Hepatocyte (in vitro differentiated cells): ENCODE measurements around the gene TOLLIP. TPM values are rescaled to one million over a fixed set of nuclear protein-coding genes. Genes with fewer than 3 reads are reported as not detected.

Experiments used
- DNase-seq: peaks from one replicate; pipeline ENCODE4 v3.0.0-alpha.2; 2016; ENCODE audit warnings: low spot score
- H2AFZ ChIP-seq: fragments of 200-600 bp; sonication (generic); 2 replicates; pipeline ENCODE4 v1.6.0; 2016; ENCODE audit warnings: antibody characterized with exemption, mild to moderate bottlenecking
- H3K27ac ChIP-seq: fragments of 200-600 bp; sonication (generic); 2 replicates; pipeline ENCODE4 v1.5.1; 2016; ENCODE audit warnings: mild to moderate bottlenecking
- H3K27me3 ChIP-seq: fragments of 200-600 bp; sonication (generic); 2 replicates; pipeline ENCODE4 v1.6.1; 2016
- H3K36me3 ChIP-seq: fragments of 200-600 bp; sonication (generic); replicated peaks from 2 replicates; pipeline ENCODE4 v1.5.1; 2016; ENCODE audit warnings: low read depth; ENCODE audit not compliant: insufficient read depth
- H3K4me1 ChIP-seq: fragments of 200-600 bp; sonication (generic); 2 replicates; pipeline ENCODE4 v1.5.1; 2016; ENCODE audit warnings: mild to moderate bottlenecking, moderate library complexity; ENCODE audit not compliant: insufficient read depth
- H3K4me2 ChIP-seq: fragments of 200-600 bp; sonication (generic); 2 replicates; pipeline ENCODE4 v1.6.0; 2016
- H3K4me3 ChIP-seq: fragments of 200-600 bp; sonication (generic); 2 replicates; pipeline ENCODE4 v1.5.1; 2016; ENCODE audit warnings: mild to moderate bottlenecking
- H3K79me2 ChIP-seq: fragments of 200-600 bp; sonication (generic); 2 replicates; pipeline ENCODE4 v1.6.0; 2017; ENCODE audit warnings: mild to moderate bottlenecking
- H3K9me2 ChIP-seq: fragments of 200-600 bp; sonication (generic); replicated peaks from 2 replicates; pipeline ENCODE4 v1.6.0; 2017; ENCODE audit warnings: mild to moderate bottlenecking; ENCODE audit not compliant: insufficient read depth
- H3K9me3 ChIP-seq: fragments of 200-600 bp; sonication (generic); 2 replicates; pipeline ENCODE4 v1.5.1; 2016; ENCODE audit warnings: low read depth, mild to moderate bottlenecking
- H4K20me1 ChIP-seq: fragments of 200-600 bp; sonication (generic); 2 replicates; pipeline ENCODE4 v1.6.0; 2016; ENCODE audit warnings: mild to moderate bottlenecking; ENCODE audit not compliant: insufficient read depth, poor library complexity, severe bottlenecking
- CTCF ChIP-seq: fragments of 200-600 bp; sonication (generic); IDR thresholded peaks from 2 replicates; pipeline ENCODE4 v1.5.1; 2016; ENCODE audit warnings: antibody characterized with exemption, mild to moderate bottlenecking; ENCODE audit not compliant: poor library complexity
- EZH2 ChIP-seq: fragments of 200-600 bp; sonication (generic); IDR thresholded peaks from 2 replicates; pipeline ENCODE4 v1.6.1; 2016; ENCODE audit warnings: antibody characterized with exemption, mild to moderate bottlenecking, borderline replicate concordance
- EZH2phosphoT487 ChIP-seq: fragments of 200-600 bp; sonication (generic); IDR thresholded peaks from one replicate; pipeline ENCODE4 v1.6.1; 2018; ENCODE audit warnings: antibody characterized with exemption, mild to moderate bottlenecking, low read depth, moderate library complexity; ENCODE audit not compliant: unreplicated experiment, severe bottlenecking
- WGBS: methylation state at CpG from one replicate; pipeline ENCODE4 v1.1.6; 2016; ENCODE audit warnings: low lambda C conversion rate; ENCODE audit errors: missing lambda C conversion rate; 5-methylcytosine and 5-hydroxymethylcytosine counted together
- polyA plus RNA-seq: library from polyadenylated mRNA; unstranded; fragments of >200 nt; fragmentation: Nextera tagmentation; extraction: Ambion mirVana; gene quantifications from 2 replicates; pipeline ENCODE4 v1.2.1, GENCODE V29; 2016
- total RNA-seq: library from RNA; depleted of rRNA; stranded (reverse); fragments of >200 nt; gene quantifications from 2 replicates; pipeline ENCODE4 v1.2.3, GENCODE V29; 2014

The TOLLIP gene
- total and polyA plus RNA-seq, 2 experiments from 2014 or later = 33.3 to 80.9 TPM

DNA sequence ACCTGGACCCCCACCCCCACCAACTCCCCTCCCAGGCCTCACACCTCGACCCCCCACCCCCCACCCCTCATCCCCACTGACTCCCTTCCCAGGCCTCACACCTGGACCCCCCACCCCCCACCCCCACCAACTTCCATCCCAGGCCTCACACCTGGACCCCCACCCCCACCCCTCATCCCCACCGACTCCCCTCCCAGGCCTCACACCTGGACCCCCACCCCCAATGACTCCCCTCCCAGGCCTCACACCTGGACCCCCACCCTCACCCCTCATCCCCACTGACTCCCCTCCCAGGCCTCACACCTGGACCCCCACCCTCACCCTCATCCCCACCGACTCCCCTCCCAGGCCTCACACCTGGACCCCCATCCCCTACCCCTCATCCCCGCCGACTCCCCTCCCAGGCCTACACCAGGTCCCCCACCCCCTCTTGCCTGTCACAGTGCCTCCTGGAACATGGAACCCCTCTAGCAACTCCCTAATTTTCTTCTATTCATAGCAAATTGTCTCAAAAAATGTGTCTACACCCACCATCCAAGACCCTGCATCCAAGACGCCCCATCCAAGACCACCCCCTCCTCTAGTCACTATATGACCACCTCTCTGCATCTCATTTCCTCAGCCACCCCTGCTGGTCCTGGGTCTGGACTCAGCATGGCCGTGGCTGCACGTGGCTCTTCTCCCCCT, 43.4 kb upstream of the TOLLIP start:
- no peak overlapping the region for H3K4me2 ChIP-seq
- no peaks in the 10 kb centered on the region for H3K9me2 ChIP-seq
- 91% methylated on average over 3 of the region's 8 CpGs for WGBS
- H3K27me3 ChIP-seq = no peaks in the 10 kb centered on the region
- no peaks in the 10 kb centered on the region for H3K9me3 ChIP-seq
- H4K20me1 ChIP-seq = no peaks in the 10 kb centered on the region
- no peak overlapping the region for H2AFZ ChIP-seq
- H3K79me2 ChIP-seq = no peaks in the 10 kb centered on the region
- DNase-seq = no peak
- peaks cover 5% of the 10 kb centered on the region for H3K4me1 ChIP-seq
- no peak overlapping the region for H3K4me3 ChIP-seq
- H3K36me3 ChIP-seq = no peaks in the 10 kb centered on the region
- no peak overlapping the region for H3K27ac ChIP-seq
- TF ChIP-seq EZH2phosphoT487 = no peak
- no peak for TF ChIP-seq EZH2
- no peak for TF ChIP-seq CTCF

- H3K9me3 ChIP-seq = no peaks in the 10 kb centered on the region
- no peak overlapping the region for H3K4me2 ChIP-seq
- TF ChIP-seq EZH2 = no peak
Measured at GRCh38 chr11:1351278-1351937, 42.0 kb upstream of the TOLLIP start.

DNA sequence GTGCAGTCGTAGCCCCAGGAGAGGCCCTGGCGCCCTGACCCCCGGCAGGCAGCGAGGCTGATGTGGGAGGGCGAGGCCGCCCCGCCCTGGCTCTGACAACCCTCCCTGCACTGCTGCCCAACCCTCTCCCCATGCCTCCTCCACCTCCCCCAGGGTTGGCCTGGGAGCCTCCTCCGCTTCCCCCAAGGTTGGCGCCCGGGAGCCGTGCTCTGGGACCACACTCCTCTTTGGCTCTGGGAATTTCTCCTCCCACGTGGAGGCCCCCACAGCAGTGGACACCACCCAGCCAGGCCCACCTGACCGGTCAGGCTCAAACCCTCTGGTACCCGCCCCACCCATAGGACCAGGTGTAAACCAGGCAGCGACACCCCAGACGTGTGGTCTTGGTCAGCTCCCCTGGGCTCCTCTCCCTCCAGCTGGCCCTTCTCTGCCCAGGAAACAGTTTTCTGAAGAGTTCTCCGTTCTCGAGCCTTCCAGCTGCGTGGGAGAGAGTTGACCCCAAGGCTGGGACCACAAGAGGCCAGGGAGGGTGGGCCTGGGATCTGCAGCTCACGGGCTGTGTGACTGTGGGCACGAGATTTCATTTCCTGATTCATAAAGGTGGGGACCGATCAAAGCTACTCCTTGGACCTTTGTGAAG, 40.8 kb upstream of the TOLLIP start:
- H3K4me1 ChIP-seq = no peaks in the 10 kb centered on the region
- WGBS = 90% methylated on average over 12 of the region's 22 CpGs
- H3K27ac ChIP-seq = no peak overlapping the region
- H4K20me1 ChIP-seq = no peaks in the 10 kb centered on the region
- no peak overlapping the region for H2AFZ ChIP-seq
- H3K9me3 ChIP-seq = no peaks in the 10 kb centered on the region
- DNase-seq = no peak
- H3K79me2 ChIP-seq = no peaks in the 10 kb centered on the region
- no peak overlapping the region for H3K4me2 ChIP-seq
- H3K9me2 ChIP-seq = no peaks in the 10 kb centered on the region
- H3K27me3 ChIP-seq = no peaks in the 10 kb centered on the region
- no peaks in the 10 kb centered on the region for H3K36me3 ChIP-seq
- no peak overlapping the region for H3K4me3 ChIP-seq
- TF ChIP-seq CTCF (no peak), EZH2 (no peak), EZH2phosphoT487 (no peak)

More at GRCh38 chr11:1351278-1351937, 42.0 kb upstream of the TOLLIP start:
- WGBS = 62% methylated on average over 12 of the region's 12 CpGs
- Histone ChIP-seq H3K27ac (no peak overlapping the region), H3K4me3 (no peak overlapping the region), H3K27me3 (no peaks in the 10 kb centered on the region), H3K36me3 (no peaks in the 10 kb centered on the region), H2AFZ (no peak overlapping the region), H4K20me1 (no peaks in the 10 kb centered on the region), H3K4me1 (peaks cover 3% of the 10 kb centered on the region), H3K79me2 (no peaks in the 10 kb centered on the region), H3K9me2 (no peaks in the 10 kb centered on the region)
- no peak for DNase-seq
